Ovary (tissue), 9 donors: ENCODE data around the gene MROH8. TPM values are rescaled to one million over a fixed set of nuclear protein-coding genes. Genes with fewer than 3 reads are reported as not detected.

Experiments used
- DNase-seq, 5 donors: peaks; one replicate each; pipeline ENCODE4 v3.0.0-alpha.2; 2019 to 2020
- H3K27ac ChIP-seq, 2 donors: fragments of 200-600 bp; one replicate each; pipeline versions ENCODE4 v1.5.1 to v1.8.0; 2019 to 2022
- H3K27me3 ChIP-seq: fragments of 200-600 bp; one replicate; pipeline ENCODE4 v1.8.0; 2022
- H3K36me3 ChIP-seq: fragments of 200-600 bp; sonication (generic); one replicate; pipeline ENCODE4 v1.5.1; 2019
- H3K4me1 ChIP-seq: one replicate; pipeline ENCODE4 v1.8.1; 2013; ENCODE audit warnings: mild to moderate bottlenecking, moderate library complexity; ENCODE audit not compliant: insufficient read depth
- H3K4me3 ChIP-seq: fragments of 200-600 bp; sonication (generic); one replicate; pipeline ENCODE4 v1.5.1; 2017
- H3K9me3 ChIP-seq, 2 donors: fragments of 200-600 bp in 1 of 2; sonication (generic) in 1 of 2; one replicate each; pipeline versions ENCODE4 v1.5.1 to v1.8.1; 2013 to 2019; ENCODE audit warnings: mild to moderate bottlenecking in 1 of 2, moderate library complexity in 1 of 2
- CTCF ChIP-seq, 3 donors: fragments of 450-650 bp in 2 of 3; fragments of 200-600 bp in 1 of 3; IDR thresholded peaks; one replicate each; pipeline versions ENCODE4 v1.5.1 to v1.8.0; 2016 to 2022; ENCODE audit warnings: antibody characterized with exemption in 3 of 3, mild to moderate bottlenecking in 1 of 3
- EP300 ChIP-seq: sonication (generic); formaldehyde crosslinking; IDR thresholded peaks from one replicate; pipeline ENCODE4 v1.6.1; 2017; ENCODE audit warnings: antibody characterized with exemption
- POLR2A ChIP-seq: fragments of 450-650 bp; IDR thresholded peaks from one replicate; pipeline ENCODE4 v1.6.1; 2017; ENCODE audit warnings: antibody characterized with exemption, mild to moderate bottlenecking, moderate library complexity
- WGBS, 3 donors: extraction: QIAGEN DNeasy Blood & Tissue Kit in 1 of 3; methylation state at CpG; one replicate each; pipeline versions ENCODE4 v1.1.5 to v1.1.7; 2013 to 2017; 5-methylcytosine and 5-hydroxymethylcytosine counted together
- intact Hi-C, 4 donors: fragments of 100-400 bp; cut with DNase I; formaldehyde crosslinking; loops; one replicate each; pipeline versions ENCODE4 v1.11.0 to v1.15.1; 2022 to 2023
- polyA plus RNA-seq, 2 donors: library from polyadenylated mRNA; stranded (reverse); fragments of 200-250 nt in 1 of 2; fragments of 350-450 nt in 1 of 2; fragmentation: Illumina TruSeq in 1 of 2; extraction: RNeasy Lipid Tissue Mini Kit (QIAGEN cat#74804) in 1 of 2; gene quantifications; one replicate each; pipeline ENCODE4 v1.2.3, GENCODE V29; 2013 to 2014
- total RNA-seq, 7 donors: library from RNA; depleted of rRNA in 2 of 7; stranded (reverse); fragments of >200 nt in 2 of 7; fragmentation: NEBNext Ultra II Directional in 3 of 7; extraction: Animal tissue kit (Norgen Biotek cat#: 25700) in 3 of 7; gene quantifications; one replicate each; pipeline versions ENCODE4 v1.1.0 to v1.2.4, GENCODE V29; 2016 to 2023
- donor health status: DM: no; HTN: no; CAD: no; lungs with moderate emphysema.
- donor health status: DM: no; HTN: no; CAD: no.
- donor health status: Bipolar disorder and iron deficiency.
- donor health status: DM: yes; HTN: yes; CAD: no.
- donor health status: DM: no; HTN: no; CAD: no.
- donor health status: DM: yes; HTN: yes; CAD: no.

MROH8 gene
- total and polyA plus RNA-seq, 9 donors: 2.3 to 6.4 (median 4.7) TPM

GRCh38 chr20:37090407-37090806 is 88.9 kb downstream of the MROH8 start:
- H3K36me3 ChIP-seq: no peaks in the 10 kb centered on the region
- DNase-seq: no peak
- WGBS, 3 donors: 61 to 79% (median 68%) methylated on average over 2 of the region's 2 CpGs
- TF ChIP-seq EP300: no peak
- TF ChIP-seq POLR2A: no peak
- TF ChIP-seq CTCF (IDR thresholded peaks at IDR 0.05): no peak
- H3K27ac ChIP-seq: no peak overlapping the region
- intact Hi-C loops: no loop called here
- peaks cover 3% of the 10 kb centered on the region for H3K4me1 ChIP-seq
- no peaks in the 10 kb centered on the region for H3K27me3 ChIP-seq
- no peaks in the 10 kb centered on the region for H3K9me3 ChIP-seq
- no peak overlapping the region for H3K4me3 ChIP-seq

- Histone ChIP-seq H3K4me3 (no peak overlapping the region), H3K36me3 (no peaks in the 10 kb centered on the region), H3K9me3 (no peaks in the 10 kb centered on the region), H3K27me3 (no peaks in the 10 kb centered on the region), H3K27ac (no peak overlapping the region), H3K4me1 (no peaks in the 10 kb centered on the region)
- TF ChIP-seq POLR2A: no peak
- no peak for TF ChIP-seq CTCF (IDR thresholded peaks at IDR 0.05)
- TF ChIP-seq EP300: no peak
- DNase-seq: no peak
- WGBS, 3 donors: 90 to 93% (median 92%) methylated on average over 5 of the region's 5 CpGs
- intact Hi-C loops: no loop called here
These were observed 97.5 kb downstream of the MROH8 start for GRCh38 chr20:37081717-37082289.

- Histone ChIP-seq H3K9me3 (no peaks in the 10 kb centered on the region), H3K4me3 (no peak overlapping the region), H3K27me3 (no peaks in the 10 kb centered on the region), H3K36me3 (no peaks in the 10 kb centered on the region), H3K27ac (no peak overlapping the region), H3K4me1 (no peaks in the 10 kb centered on the region)
- TF ChIP-seq POLR2A (no peak), CTCF (IDR thresholded peaks at IDR 0.05) (no peak), EP300 (no peak)
- no peak for DNase-seq
- WGBS, 3 donors: 94 to 98% (median 98%) methylated on average over 8 of the region's 8 CpGs
- intact Hi-C loops: no loop called here
These were observed 102.3 kb downstream of the MROH8 start for GRCh38 chr20:37077009-37077408.

GRCh38 chr20:37075932-37076685 is 103.2 kb downstream of the MROH8 start:
- Histone ChIP-seq H3K9me3 (no peaks in the 10 kb centered on the region), H3K4me1 (no peaks in the 10 kb centered on the region), H3K27ac (no peak overlapping the region), H3K36me3 (no peaks in the 10 kb centered on the region), H3K27me3 (no peaks in the 10 kb centered on the region), H3K4me3 (no peak overlapping the region)
- WGBS, 3 donors: 87 to 90% (median 89%) methylated on average over 3 of the region's 3 CpGs
- DNase-seq: no peak
- TF ChIP-seq EP300 (no peak), POLR2A (no peak), CTCF (IDR thresholded peaks at IDR 0.05) (no peak)
- intact Hi-C loops: no loop called here
